ENCODE measurements around the gene GPR162.

GPR162 gene

DNA sequence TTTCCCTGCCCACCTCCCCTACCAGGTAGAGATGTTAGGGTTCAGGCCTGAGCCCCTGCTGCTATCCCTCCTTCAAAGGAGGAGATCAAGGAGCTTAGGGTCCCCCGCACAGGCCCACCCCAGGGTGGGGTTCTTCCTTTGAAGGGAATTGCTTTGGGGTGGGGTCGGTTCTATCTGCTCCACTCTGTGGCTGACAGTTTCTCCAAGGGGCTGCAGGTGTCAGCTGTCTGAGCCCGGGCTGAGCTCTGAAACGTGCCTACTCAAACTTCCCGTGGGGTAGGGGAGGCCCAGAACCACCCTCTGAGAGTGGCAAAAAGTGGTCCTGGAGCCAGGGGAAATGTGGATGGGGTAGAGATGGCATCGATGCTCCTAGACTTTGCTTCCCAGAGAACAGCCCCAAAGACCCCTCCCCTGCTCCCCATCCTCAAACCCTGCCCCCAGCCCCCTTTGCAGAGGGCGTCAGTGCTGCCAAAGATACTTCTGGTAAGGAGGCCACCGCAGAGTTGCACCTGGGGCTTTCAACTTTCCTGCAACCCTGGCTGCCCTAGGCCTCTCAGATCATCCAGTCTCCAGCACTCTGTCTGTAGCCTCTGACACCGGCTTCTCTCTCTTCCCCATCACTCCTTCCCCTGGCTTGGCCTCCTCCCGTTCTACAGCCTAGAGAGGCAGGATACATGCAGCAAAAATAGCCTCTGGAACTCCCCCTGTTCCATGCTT lies 38.6 kb upstream of the GPR162 start:
- peaks cover 4% of the 10 kb centered on the region for H3K4me1 ChIP-seq (ENCODE audit: insufficient read depth, low read length)

DNA sequence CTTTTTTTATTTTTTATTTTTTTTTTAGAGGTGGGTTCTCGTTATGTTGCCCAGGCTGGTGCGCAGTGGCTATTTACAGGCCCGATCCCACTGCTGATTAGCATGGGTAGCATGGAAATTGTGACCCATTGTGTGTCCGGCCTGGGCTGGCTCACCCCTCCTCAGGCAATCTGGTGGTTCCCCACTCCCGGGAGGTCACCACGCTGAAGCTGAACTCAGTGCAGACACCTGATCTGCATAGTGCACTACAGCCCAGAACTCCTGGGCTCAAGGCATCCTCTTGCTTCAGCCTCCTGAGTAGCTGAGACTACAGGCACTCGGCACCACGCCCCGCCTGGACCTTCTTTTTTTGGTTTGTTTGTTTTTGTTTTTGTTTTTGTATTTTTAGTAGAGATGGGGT lies 37.8 kb upstream of the GPR162 start:
- Histone ChIP-seq H3K9ac (ENCODE audit: low read depth, low read length) (no peak overlapping the region), H3K4me1 (ENCODE audit: insufficient read depth, low read length) (peaks cover 4% of the 10 kb centered on the region), H3K36me3 (ENCODE audit: insufficient read depth, low read length) (no peaks in the 10 kb centered on the region), H3K9me3 (ENCODE audit: control insufficient read depth, insufficient read depth, low read length) (no peaks in the 10 kb centered on the region)

More for the DNA sequence above, 38.6 kb upstream of the GPR162 start:
- Histone ChIP-seq H3K9ac (ENCODE audit: low read depth, low read length) (no peak overlapping the region), H3K36me3 (ENCODE audit: insufficient read depth, low read length) (no peaks in the 10 kb centered on the region), H3K9me3 (ENCODE audit: control insufficient read depth, insufficient read depth, low read length) (no peaks in the 10 kb centered on the region)

DNA sequence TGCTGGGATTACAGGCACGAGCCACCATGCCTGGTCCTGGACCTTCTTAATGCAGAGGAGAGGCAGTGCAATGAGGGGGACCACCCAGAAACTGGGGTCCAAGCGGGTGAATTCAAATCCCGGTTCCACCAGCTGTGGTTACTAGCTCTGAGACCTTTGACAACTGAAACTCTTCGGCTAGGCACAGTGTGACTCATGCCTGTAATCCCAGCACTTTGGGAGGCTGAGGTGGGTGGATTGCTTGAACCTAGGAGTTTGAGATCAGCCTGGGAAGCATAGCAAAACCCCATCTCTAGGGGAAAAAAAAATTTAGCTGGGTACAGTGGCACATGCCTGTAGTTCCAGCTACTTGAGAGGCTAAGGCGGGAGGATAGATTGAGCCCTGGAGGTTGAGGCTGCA lies 37.3 kb upstream of the GPR162 start:
- no peaks in the 10 kb centered on the region for H3K9me3 ChIP-seq (ENCODE audit: control insufficient read depth, insufficient read depth, low read length)
- no peaks in the 10 kb centered on the region for H3K36me3 ChIP-seq (ENCODE audit: insufficient read depth, low read length)
- H3K9ac ChIP-seq (ENCODE audit: low read depth, low read length), result no peak overlapping the region
- peaks cover 4% of the 10 kb centered on the region for H3K4me1 ChIP-seq (ENCODE audit: insufficient read depth, low read length)

DNA sequence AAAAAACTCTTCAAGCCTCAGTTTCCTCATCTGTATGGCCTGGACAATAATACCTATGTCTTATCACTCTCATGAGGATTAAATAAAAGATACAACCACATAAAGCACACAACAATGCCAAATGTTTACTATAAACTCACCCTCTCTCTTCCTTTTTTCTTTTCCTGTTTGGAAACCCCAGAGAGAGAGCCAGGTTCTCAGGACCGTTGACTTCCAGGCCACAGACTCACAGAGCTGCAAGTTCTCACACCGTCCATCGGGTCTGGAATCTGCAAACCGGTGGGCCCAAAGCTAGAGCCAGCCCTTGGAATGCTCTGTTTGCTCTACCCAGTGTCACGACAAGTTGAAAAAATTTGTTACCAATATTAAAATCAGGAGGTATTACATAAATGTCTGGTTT lies 36.9 kb upstream of the GPR162 start:
- H3K9me3 ChIP-seq (ENCODE audit: control insufficient read depth, insufficient read depth, low read length), result no peaks in the 10 kb centered on the region
- no peak overlapping the region for H3K9ac ChIP-seq (ENCODE audit: low read depth, low read length)
- no peaks in the 10 kb centered on the region for H3K36me3 ChIP-seq (ENCODE audit: insufficient read depth, low read length)
- H3K4me1 ChIP-seq (ENCODE audit: insufficient read depth, low read length), result peaks cover 7% of the 10 kb centered on the region

DNA sequence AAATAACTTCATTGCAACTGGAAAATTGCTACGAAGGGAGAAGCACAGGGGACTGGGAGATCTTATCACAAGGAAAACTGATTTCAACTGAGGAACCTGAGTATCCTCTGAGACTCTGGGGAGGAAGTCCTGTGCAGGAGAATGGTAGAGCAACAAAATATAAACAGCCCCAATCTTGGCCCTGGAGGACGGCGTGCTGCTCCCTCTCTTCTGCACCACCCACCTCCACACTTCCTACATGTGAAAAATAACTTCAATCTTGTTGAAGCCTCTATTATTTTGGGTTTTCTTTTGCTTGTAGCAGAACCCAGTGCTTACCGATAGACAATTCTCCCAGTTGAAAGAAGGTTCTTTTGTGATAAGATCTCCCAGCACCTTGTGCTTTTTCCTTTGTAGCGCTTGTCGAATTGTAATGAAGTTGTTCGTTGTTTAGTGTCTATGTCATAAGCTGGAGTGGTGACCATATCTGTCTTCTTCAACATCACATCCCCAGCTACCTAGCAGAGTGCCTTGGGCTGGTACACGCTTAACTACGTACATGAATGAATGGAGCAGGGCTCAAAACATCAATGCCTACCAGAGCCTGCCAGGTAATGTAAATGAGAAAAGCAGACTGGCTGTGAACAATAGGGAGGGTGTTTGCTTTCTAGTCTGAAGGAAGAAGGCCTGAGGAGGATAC lies 35.1 kb upstream of the GPR162 start:
- Histone ChIP-seq H3K9me3 (ENCODE audit: control insufficient read depth, insufficient read depth, low read length) (no peaks in the 10 kb centered on the region), H3K36me3 (ENCODE audit: insufficient read depth, low read length) (no peaks in the 10 kb centered on the region), H3K4me1 (ENCODE audit: insufficient read depth, low read length) (peaks cover 8% of the 10 kb centered on the region), H3K9ac (ENCODE audit: low read depth, low read length) (no peak overlapping the region)

DNA sequence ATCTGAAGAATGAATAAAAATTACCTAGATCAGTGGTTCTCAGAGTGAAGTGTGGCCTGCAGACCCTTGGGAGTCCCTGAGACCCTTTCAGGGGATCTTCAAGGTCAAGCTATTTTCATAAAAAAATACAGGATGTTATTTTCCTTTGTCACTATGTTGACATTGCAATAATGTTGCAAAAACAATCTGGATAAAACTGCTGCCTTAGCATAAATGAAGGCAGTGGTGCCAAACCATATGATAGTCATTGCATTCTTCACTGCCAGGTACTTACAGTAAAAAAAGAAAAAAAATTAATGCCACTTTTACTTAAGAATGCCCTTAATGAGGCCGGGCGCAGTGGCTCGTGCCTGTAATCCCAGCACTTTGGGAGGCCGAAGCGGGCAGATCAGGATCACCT lies 34.3 kb upstream of the GPR162 start:
- Histone ChIP-seq H3K36me3 (ENCODE audit: insufficient read depth, low read length) (no peaks in the 10 kb centered on the region), H3K9me3 (ENCODE audit: control insufficient read depth, insufficient read depth, low read length) (no peaks in the 10 kb centered on the region), H3K4me1 (ENCODE audit: insufficient read depth, low read length) (peaks cover 8% of the 10 kb centered on the region), H3K9ac (ENCODE audit: low read depth, low read length) (no peak overlapping the region)

DNA sequence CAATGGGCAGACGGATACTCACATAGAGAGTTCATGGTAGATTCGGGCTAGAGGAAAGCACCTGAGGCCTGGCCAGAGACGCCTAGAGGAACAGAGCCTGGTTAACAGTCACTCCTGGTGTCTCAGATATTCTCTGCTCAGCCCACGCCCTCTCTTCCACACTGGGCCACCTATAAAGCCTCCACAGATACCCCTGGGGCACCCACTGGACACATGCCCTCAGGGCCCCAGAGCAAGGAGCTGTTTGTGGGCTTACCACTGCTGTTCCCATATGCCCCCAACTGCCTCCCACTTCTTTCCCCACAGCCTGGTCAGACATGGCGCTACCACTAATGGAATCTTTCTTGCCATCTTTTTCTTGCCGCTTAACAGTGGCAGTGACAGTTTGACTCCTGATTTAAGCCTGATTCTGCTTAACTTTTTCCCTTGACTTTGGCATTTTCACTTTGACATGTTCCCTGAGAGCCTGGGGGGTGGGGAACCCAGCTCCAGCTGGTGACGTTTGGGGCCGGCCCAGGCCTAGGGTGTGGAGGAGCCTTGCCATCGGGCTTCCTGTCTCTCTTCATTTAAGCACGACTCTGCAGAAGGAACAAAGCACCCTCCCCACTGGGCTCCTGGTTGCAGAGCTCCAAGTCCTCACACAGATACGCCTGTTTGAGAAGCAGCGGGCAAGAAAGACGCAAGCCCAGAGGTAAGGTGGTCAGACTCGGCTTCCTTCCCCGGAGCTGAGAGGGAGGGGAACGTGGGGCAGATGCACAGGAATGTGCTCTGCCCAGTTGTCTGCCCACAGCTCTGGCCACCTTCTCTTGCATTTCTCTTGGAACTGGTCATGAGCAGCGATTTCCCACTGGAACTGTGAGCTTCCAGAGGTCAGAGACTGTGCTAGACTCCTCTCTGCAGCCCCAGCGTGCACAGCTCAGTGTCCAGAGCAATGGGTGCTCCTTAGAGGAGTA lies 32.4 kb upstream of the GPR162 start, which contains the start of gene CD4:
Gene CD4 (plus strand): TSS at position 557 of the 953 bp plus-strand sequence. CDS start 10,611 bp downstream, outside the sequence.
- Histone ChIP-seq H3K9me3 (ENCODE audit: control insufficient read depth, insufficient read depth, low read length) (no peaks in the 10 kb centered on the region), H3K36me3 (ENCODE audit: insufficient read depth, low read length) (no peaks in the 10 kb centered on the region), H3K4me1 (ENCODE audit: insufficient read depth, low read length) (peaks cover 8% of the 10 kb centered on the region), H3K9ac (ENCODE audit: low read depth, low read length) (no peak within 1 kb of the TSS)

DNA sequence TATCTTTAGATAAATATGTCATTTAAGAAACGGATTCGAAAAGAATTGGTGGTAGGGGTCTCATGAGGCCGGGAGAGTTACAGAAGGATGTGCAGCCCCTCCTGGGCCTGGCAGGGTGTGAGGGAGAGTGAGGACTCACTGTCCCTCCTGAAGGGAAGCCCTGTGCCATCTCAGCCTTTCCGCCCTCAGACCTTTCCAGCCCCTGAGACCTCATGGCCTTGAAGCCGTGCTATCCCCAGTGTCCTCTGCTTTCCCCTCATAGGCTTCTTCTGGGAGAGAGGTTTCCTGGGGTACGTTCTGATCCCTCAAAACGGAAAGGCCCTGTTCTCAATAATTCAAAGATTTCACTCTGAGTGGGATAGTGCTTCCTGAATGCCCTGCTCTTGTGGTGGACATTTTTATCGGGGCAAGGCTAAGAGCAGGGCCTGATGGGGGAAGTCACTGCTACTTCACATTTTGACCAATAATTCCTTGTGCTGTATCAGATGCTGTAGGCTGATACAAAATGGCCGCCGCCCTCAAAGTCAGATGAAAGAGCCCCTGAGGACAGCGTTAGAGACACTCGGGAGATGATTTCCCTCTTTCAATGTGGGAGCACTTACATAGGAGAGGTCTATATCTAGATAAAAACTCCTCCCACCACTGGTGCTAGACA lies 31.0 kb upstream of the GPR162 start:
- H3K9ac ChIP-seq (ENCODE audit: low read depth, low read length), result no peak overlapping the region
- peaks cover 8% of the 10 kb centered on the region for H3K4me1 ChIP-seq (ENCODE audit: insufficient read depth, low read length)
- H3K36me3 ChIP-seq (ENCODE audit: insufficient read depth, low read length), result no peaks in the 10 kb centered on the region
- H3K9me3 ChIP-seq (ENCODE audit: control insufficient read depth, insufficient read depth, low read length), result no peaks in the 10 kb centered on the region

DNA sequence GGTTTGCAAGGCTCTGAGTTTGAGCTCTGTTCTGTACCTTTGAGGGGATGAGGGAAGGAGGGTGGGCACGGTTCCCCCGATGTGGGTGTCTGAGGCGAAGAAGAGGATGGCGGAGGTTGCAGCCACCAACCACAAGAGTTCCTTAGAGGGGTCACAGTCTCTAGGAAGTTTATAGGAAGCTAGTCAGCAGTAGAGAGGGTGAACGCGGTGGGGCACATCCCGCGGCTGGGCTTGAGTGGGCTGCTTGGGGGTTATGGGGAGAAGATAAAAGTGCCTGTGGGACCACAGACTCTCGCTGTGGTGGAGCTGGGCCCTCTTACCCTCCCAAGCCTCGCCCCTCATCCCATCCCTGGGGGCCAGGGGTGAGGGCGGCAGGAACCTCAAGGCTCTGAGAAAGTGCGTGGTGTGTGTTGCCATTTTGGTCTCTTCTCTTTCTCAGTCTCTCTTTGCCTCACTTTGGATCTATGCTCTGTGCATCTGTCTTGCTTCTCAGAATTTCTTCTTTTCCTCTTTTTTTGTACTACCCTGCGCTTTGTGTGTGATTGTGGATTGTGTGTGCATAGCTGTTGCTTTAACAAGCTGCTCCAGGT lies 29.6 kb upstream of the GPR162 start:
- H3K36me3 ChIP-seq (ENCODE audit: insufficient read depth, low read length), result no peaks in the 10 kb centered on the region
- H3K4me1 ChIP-seq (ENCODE audit: insufficient read depth, low read length), result peaks cover 7% of the 10 kb centered on the region
- H3K9ac ChIP-seq (ENCODE audit: low read depth, low read length), result no peak overlapping the region
- no peaks in the 10 kb centered on the region for H3K9me3 ChIP-seq (ENCODE audit: control insufficient read depth, insufficient read depth, low read length)

DNA sequence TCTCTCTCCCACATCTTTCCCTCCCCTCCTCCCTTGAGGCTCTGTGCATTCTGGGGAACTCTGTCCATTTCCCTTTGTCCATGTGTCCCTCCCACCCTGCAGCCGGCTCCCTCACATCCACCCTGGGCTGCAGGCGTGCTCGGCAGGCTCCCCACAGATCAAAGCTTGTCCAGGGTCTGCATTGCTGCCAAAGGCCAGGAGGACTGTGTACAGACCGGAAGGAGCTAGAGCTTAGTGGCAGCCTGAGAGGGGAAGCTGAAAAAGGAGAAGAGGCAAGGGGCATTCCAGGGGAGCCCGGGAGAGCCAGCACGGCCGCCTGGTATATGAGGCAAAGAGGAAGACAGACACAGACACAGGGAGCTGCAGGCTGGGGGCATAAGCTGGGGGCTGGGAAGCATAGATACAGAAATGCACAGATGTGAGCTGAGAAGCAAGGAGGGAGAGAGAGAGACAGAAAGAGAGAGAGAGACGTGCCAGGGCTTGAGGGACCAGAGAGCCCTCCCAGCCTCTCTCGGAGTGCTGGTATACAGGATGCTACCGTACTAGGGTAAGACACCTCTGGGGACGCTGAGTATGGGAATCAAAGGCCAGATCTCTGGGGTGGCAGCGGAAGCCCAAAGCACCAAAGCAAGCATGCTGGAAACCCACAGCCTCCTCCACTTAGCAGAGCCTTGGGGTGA lies 29.0 kb upstream of the GPR162 start:
- Histone ChIP-seq H3K4me1 (ENCODE audit: insufficient read depth, low read length) (peaks cover 4% of the 10 kb centered on the region; the same call in 1 of the 2 replicates), H3K36me3 (ENCODE audit: insufficient read depth, low read length) (no peaks in the 10 kb centered on the region), H3K9me3 (ENCODE audit: control insufficient read depth, insufficient read depth, low read length) (no peaks in the 10 kb centered on the region), H3K9ac (ENCODE audit: low read depth, low read length) (no peak overlapping the region)

DNA sequence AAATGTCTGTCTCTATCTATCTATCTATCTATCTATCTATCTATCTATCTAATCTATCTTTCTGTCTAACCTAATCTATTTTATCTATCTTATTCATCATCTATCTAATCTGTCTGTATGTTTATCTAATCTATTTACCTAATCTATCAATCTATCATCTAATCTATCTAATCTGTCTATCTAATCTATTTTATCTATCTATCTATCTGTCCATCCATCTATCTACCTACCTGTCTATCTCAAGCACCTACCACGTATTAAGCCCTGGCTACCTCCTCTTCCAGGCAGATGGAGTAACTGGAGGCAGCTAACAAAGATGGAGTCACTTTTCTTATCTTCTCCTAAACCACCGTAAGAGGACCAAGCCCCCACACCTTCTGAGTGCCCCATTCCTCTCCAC lies 26.5 kb upstream of the GPR162 start:
- Histone ChIP-seq H3K36me3 (ENCODE audit: insufficient read depth, low read length) (no peaks in the 10 kb centered on the region), H3K4me1 (ENCODE audit: insufficient read depth, low read length) (no peaks in the 10 kb centered on the region; the same call in 1 of the 2 replicates), H3K9me3 (ENCODE audit: control insufficient read depth, insufficient read depth, low read length) (no peaks in the 10 kb centered on the region), H3K9ac (ENCODE audit: low read depth, low read length) (no peak overlapping the region)

DNA sequence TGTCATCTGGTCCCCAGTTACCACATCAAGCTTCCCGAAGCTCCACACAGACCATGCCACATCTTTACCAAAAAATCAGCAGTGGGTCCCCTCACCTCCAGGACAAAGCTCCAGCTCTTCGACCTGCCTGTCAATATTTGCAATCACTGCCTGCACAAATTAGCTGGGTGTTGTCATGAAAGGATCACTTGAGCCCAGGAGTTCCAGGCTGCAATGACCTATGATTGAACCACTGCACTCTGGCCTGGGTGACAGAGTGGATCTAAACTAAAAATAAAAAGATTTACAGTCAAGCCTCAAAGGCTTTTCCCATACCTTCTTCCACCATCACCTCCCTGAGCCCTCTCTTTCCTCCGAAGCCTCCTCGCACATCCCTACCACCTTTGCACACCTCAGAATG lies 25.0 kb upstream of the GPR162 start:
- Histone ChIP-seq H3K36me3 (ENCODE audit: insufficient read depth, low read length) (no peaks in the 10 kb centered on the region), H3K4me1 (ENCODE audit: insufficient read depth, low read length) (no peaks in the 10 kb centered on the region; the same call in 1 of the 2 replicates)

DNA sequence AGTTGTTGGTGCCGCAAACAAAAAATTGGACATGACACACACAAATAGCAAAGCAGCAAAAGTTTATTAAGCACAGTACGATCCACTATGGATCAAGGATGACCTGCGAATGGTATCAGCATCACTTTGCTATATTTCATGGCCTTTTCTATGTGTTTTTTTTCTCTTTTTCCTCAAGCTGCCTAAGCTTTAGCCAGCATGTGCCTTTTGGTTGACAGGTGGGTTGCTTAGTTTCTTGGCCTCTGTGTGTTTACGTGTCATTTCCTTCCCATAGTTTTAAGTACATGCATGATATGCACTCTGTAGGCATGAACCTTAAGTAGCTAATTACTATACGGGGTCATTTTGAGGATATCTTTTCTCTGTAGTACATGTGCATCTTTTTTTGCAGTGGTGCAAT lies 22.5 kb upstream of the GPR162 start:
- Histone ChIP-seq H3K36me3 (ENCODE audit: insufficient read depth, low read length) (no peaks in the 10 kb centered on the region), H3K4me1 (ENCODE audit: insufficient read depth, low read length) (no peaks in the 10 kb centered on the region), H3K9me3 (ENCODE audit: control insufficient read depth, insufficient read depth, low read length) (no peaks in the 10 kb centered on the region), H3K9ac (ENCODE audit: low read depth, low read length) (no peak overlapping the region)

More for the DNA sequence above, 25.0 kb upstream of the GPR162 start:
- H3K9ac ChIP-seq (ENCODE audit: low read depth, low read length), result no peak overlapping the region
- no peaks in the 10 kb centered on the region for H3K9me3 ChIP-seq (ENCODE audit: control insufficient read depth, insufficient read depth, low read length)
